IMR-90 (cell line): ENCODE measurements around the gene CDK5R1. TPM values are rescaled to one million over a fixed set of nuclear protein-coding genes. Genes with fewer than 3 reads are reported as not detected.

Experiments used
- ATAC-seq: fragments of 200-7000 bp; cut with Tn5 transposase; 2 replicates; pipeline ENCODE4 v1.9.1; 2020; ENCODE audit warnings: low read depth, mild to moderate bottlenecking, moderate library complexity
- BruUV-seq: library from RNA; stranded (reverse); fragments of 400-500 nt; replicated peaks from 2 replicates; lab custom pipeline; 2021; lab: Mats Ljungman, UMichigan
- CTCF ChIA-PET: fragments of 300-600 bp; formaldehyde crosslinking; extraction: SDS; loops from one replicate; lab custom pipeline; 2021; ENCODE audit warnings: antibody characterized with exemption; lab: Yijun Ruan, JAX
- POLR2A ChIA-PET: fragments of 300-600 bp; sonication (Branson Sonifier 250); formaldehyde crosslinking; loops from one replicate; lab custom pipeline; 2022; ENCODE audit warnings: antibody characterized with exemption; ENCODE audit not compliant: unreplicated experiment; lab: Charles Lee
- DNase-seq: peaks from one replicate; pipeline ENCODE4 v3.0.0; 2013
- H2AFZ ChIP-seq: replicated peaks from 2 replicates; pipeline ENCODE3; 2013; ENCODE audit warnings: low read length, mild to moderate bottlenecking; ENCODE audit not compliant: poor library complexity
- H2AK5ac ChIP-seq: 2 replicates; pipeline ENCODE4 v1.6.1; 2013; ENCODE audit warnings: low read depth, low read length, inconsistent platforms
- H2AK9ac ChIP-seq: replicated peaks from 2 replicates; pipeline ENCODE3; 2013; ENCODE audit warnings: mild to moderate bottlenecking, low read depth, low read length, moderate library complexity; ENCODE audit not compliant: poor library complexity
- H2BK120ac ChIP-seq: 2 replicates; pipeline ENCODE4 v1.6.1; 2013; ENCODE audit warnings: low read depth, low read length, inconsistent platforms
- H2BK15ac ChIP-seq: 3 replicates; pipeline ENCODE4 v1.6.1; 2013; ENCODE audit warnings: low read depth, low read length, inconsistent platforms
- H2BK20ac ChIP-seq: 2 replicates; pipeline ENCODE4 v1.6.1; 2013; ENCODE audit warnings: low read depth, mild to moderate bottlenecking, inconsistent platforms, low read length, moderate library complexity
- H2BK5ac ChIP-seq: 2 replicates; pipeline ENCODE4 v1.6.1; 2013; ENCODE audit warnings: mild to moderate bottlenecking, low read depth, low read length, inconsistent platforms; ENCODE audit not compliant: poor library complexity, severe bottlenecking
- H3K14ac ChIP-seq: replicated peaks from 2 replicates; pipeline ENCODE4 v1.6.1; 2013; ENCODE audit warnings: low read depth, low read length, inconsistent platforms
- H3K18ac ChIP-seq: 2 replicates; pipeline ENCODE4 v1.6.1; 2013; ENCODE audit warnings: low read depth, low read length, control low read depth
- H3K23ac ChIP-seq: 2 replicates; pipeline ENCODE4 v1.6.1; 2013; ENCODE audit warnings: low read depth, low read length, inconsistent platforms
- H3K27ac ChIP-seq: 2 replicates; pipeline ENCODE4 v1.5.1; 2013; ENCODE audit warnings: mild to moderate bottlenecking, control low read depth, low read length; ENCODE audit not compliant: insufficient read depth
- H3K27me3 ChIP-seq: 2 replicates; pipeline ENCODE4 v1.6.1; 2013; ENCODE audit warnings: low read length; ENCODE audit not compliant: control insufficient read depth, insufficient read depth
- H3K36me3 ChIP-seq: 2 replicates; pipeline ENCODE4 v1.6.1; 2013; ENCODE audit warnings: low read length, mixed read lengths; ENCODE audit not compliant: control insufficient read depth, insufficient read depth
- H3K4ac ChIP-seq: 2 replicates; pipeline ENCODE4 v1.6.1; 2013; ENCODE audit warnings: low read depth, low read length, inconsistent platforms
- H3K4me1 ChIP-seq: 2 replicates; pipeline ENCODE4 v1.6.1; 2013; ENCODE audit warnings: low read length, mixed read lengths; ENCODE audit not compliant: control insufficient read depth, insufficient read depth
- H3K4me2 ChIP-seq: 2 replicates; pipeline ENCODE4 v1.6.1; 2013; ENCODE audit warnings: low read depth, mild to moderate bottlenecking, control low read depth, low read length, moderate library complexity
- H3K4me3 ChIP-seq: 2 replicates; pipeline ENCODE4 v1.5.1; 2013; ENCODE audit warnings: low read depth, mild to moderate bottlenecking, control low read depth, low read length, moderate library complexity; ENCODE audit not compliant: insufficient read depth
- H3K56ac ChIP-seq: 2 replicates; pipeline ENCODE4 v1.6.1; 2013; ENCODE audit warnings: low read length, inconsistent platforms; ENCODE audit not compliant: insufficient read depth; ENCODE audit errors: extremely low read depth
- H3K79me1 ChIP-seq, 2 experiments: 2 replicates each; pipeline ENCODE4 v1.6.1; 2013; ENCODE audit warnings: low read length in 2 of 2, inconsistent platforms in 1 of 2, low read depth in 1 of 2
- H3K9ac ChIP-seq: 2 replicates; pipeline ENCODE4 v1.6.1; 2013; ENCODE audit warnings: low read depth, low read length, control low read depth
- H3K9me1 ChIP-seq: 2 replicates; pipeline ENCODE4 v1.6.1; 2013; ENCODE audit warnings: low read length, inconsistent platforms; ENCODE audit not compliant: insufficient read depth
- H3K9me3 ChIP-seq: 2 replicates; pipeline ENCODE4 v1.6.1; 2013; ENCODE audit warnings: low read length; ENCODE audit not compliant: control insufficient read depth, insufficient read depth
- H4K20me1 ChIP-seq: 2 replicates; pipeline ENCODE4 v1.6.1; 2013; ENCODE audit warnings: low read length, inconsistent platforms; ENCODE audit not compliant: insufficient read depth
- H4K5ac ChIP-seq: 2 replicates; pipeline ENCODE4 v1.6.1; 2013; ENCODE audit warnings: mild to moderate bottlenecking, low read depth, low read length, control low read depth
- H4K8ac ChIP-seq, 2 experiments: 2 replicates each; pipeline ENCODE4 v1.6.1; 2013; ENCODE audit warnings: low read depth in 2 of 2, low read length in 2 of 2, control low read depth in 1 of 2, inconsistent platforms in 1 of 2
- H4K91ac ChIP-seq: 2 replicates; pipeline ENCODE4 v1.6.1; 2013; ENCODE audit warnings: low read depth, low read length, inconsistent platforms; ENCODE audit not compliant: insufficient read depth
- FOS ChIP-seq: fragments of 150-350 bp; IDR thresholded peaks from 2 replicates; pipeline ENCODE4 v1.6.1; 2016; ENCODE audit warnings: low read depth, low read length
- RCOR1 ChIP-seq: IDR thresholded peaks from 2 replicates; pipeline ENCODE4 v1.6.1; 2012; ENCODE audit warnings: mild to moderate bottlenecking, low read length, improper control_type of control experiment; ENCODE audit not compliant: insufficient replicate concordance
- USF2 ChIP-seq: fragments of 150-350 bp; IDR thresholded peaks from 2 replicates; pipeline ENCODE4 v1.6.1; 2017; ENCODE audit warnings: mild to moderate bottlenecking, antibody characterized with exemption, low read length, low read depth
- WGBS, 2 experiments: methylation state at CpG; one replicate each; pipeline versions ENCODE4 v1.1.5 to v1.1.7; 2013; ENCODE audit warnings: missing lambda C conversion rate in 2 of 2; ENCODE audit not compliant: insufficient read length in 1 of 2; ENCODE audit errors: extremely low coverage in 2 of 2; 5-methylcytosine and 5-hydroxymethylcytosine counted together
- dilution Hi-C: fragments of 300-500 bp; cut with HindIII; formaldehyde crosslinking; loops from one replicate; pipeline ENCODE4 v1.14.3; 2018; ENCODE audit warnings: low sequenced_read_pairs; ENCODE audit not compliant: unreplicated experiment
- in situ Hi-C: fragments of 300-500 bp; cut with MboI; formaldehyde crosslinking; loops from 3 replicates; pipeline ENCODE4 v1.14.3; 2019; ENCODE audit warnings: low sequenced_read_pairs, inconsistent platforms, mixed read lengths
- intact Hi-C: fragments of 100-400 bp; cut with micrococcal nuclease; formaldehyde crosslinking; loops from 2 replicates; pipeline ENCODE4 v1.10.0; 2022
- polyA plus RNA-seq, 3 experiments: library from polyadenylated mRNA; depleted of rRNA; stranded (reverse); fragments of >200 nt; gene quantifications; 2 replicates each; pipeline ENCODE4 v1.2.3, GENCODE V29; 2012; ENCODE audit warnings: low replicate concordance in 1 of 3
- total RNA-seq: library from RNA; depleted of rRNA; stranded (reverse); fragments of >200 nt; gene quantifications from 2 replicates; pipeline ENCODE4 v1.2.3, GENCODE V29; 2012

The CDK5R1 gene
- total and polyA plus RNA-seq, 2 of the 4 experiments (the other 2 are of a cell fraction), result 0.36 to 0.74 TPM

- Histone ChIP-seq H3K27ac (no peak overlapping the region), H3K18ac (no peak overlapping the region), H2AFZ (no peak overlapping the region), H2AK9ac (no peak overlapping the region), H3K14ac (no peak overlapping the region), H3K4me1 (peaks cover 1% of the 10 kb centered on the region; the same call in 1 of the 2 replicates), H3K36me3 (peaks cover 49% of the 10 kb centered on the region), H3K27me3 (no peaks in the 10 kb centered on the region), H2AK5ac (no peak overlapping the region), H4K8ac (no peak overlapping the region), H3K4me3 (no peak overlapping the region), H2BK20ac (no peak overlapping the region), H2BK15ac (no peak overlapping the region), H2BK120ac (no peak overlapping the region), H3K4ac (no peak overlapping the region), H4K91ac (no peak overlapping the region), H3K79me1 (no peaks in the 10 kb centered on the region), H4K5ac (no peak overlapping the region), H3K4me2 (no peak overlapping the region), H3K23ac (no peak overlapping the region), H3K9ac (no peak overlapping the region), H4K20me1 (no peaks in the 10 kb centered on the region), H3K9me3 (no peaks in the 10 kb centered on the region), H3K56ac (no peak overlapping the region), H3K9me1 (no peaks in the 10 kb centered on the region), H2BK5ac (no peak overlapping the region)
- WGBS, 2 experiments, result no CpG with 5 or more reads among the region's 8 CpGs
- intact Hi-C loops (no loop called here), dilution Hi-C loops (no loop called here), in situ Hi-C loops (loop anchor here (25.0 kb wide), 1 partner anchor 281 kb away; no protein-coding TSS in a partner anchor)
- TF ChIP-seq USF2 (no peak), FOS (no peak), RCOR1 (no peak)
- ChIA-PET POLR2A (no interaction called here), CTCF (interaction anchor here (1.1 kb wide), 1 partner anchor 37 kb away, joined by 3 read pairs; no protein-coding TSS in a partner anchor)
- BruUV-seq, result no TSS peak
- no peak for ATAC-seq
- no peak for DNase-seq
These were observed 5.6 kb upstream of the CDK5R1 start for GRCh38 chr17:32481193-32481592.
